ENCODE measurements around the gene WTIP.
"Not testable (repeated sequence)": the region's sequence is repeated elsewhere in the genome, so short reads cannot be mapped to it uniquely, and the experiment has no call there.

The WTIP gene

GRCh38 chr19:34505321-34506025 lies 23.9 kb downstream of the WTIP start:
- H3K27me3 ChIP-seq (ENCODE audit: control insufficient read depth, insufficient read depth, low read length), result peaks cover 9% of the 10 kb centered on the region
- H3K9ac ChIP-seq (ENCODE audit: low read length), result no peak overlapping the region
- H3K27ac ChIP-seq (ENCODE audit: low read depth, low read length), result no peak overlapping the region
- no peaks in the 10 kb centered on the region for H3K36me3 ChIP-seq (ENCODE audit: control insufficient read depth, insufficient read depth, low read length)
- H3K4me3 ChIP-seq (ENCODE audit: low read depth, low read length), result no peak overlapping the region
- H3K9me3 ChIP-seq (ENCODE audit: control insufficient read depth, insufficient read depth, low read depth, low read length), result peaks cover 7% of the 10 kb centered on the region
- H3K4me1 ChIP-seq (ENCODE audit: control insufficient read depth, insufficient read depth, low read length), result peaks cover 4% of the 10 kb centered on the region

- no peak overlapping the region for H3K4me3 ChIP-seq (ENCODE audit: low read depth, low read length)
- no peak overlapping the region for H3K27ac ChIP-seq (ENCODE audit: low read depth, low read length)
- no peak overlapping the region for H3K9ac ChIP-seq (ENCODE audit: low read length)
- H3K36me3 ChIP-seq (ENCODE audit: control insufficient read depth, insufficient read depth, low read length), result no peaks in the 10 kb centered on the region
- peaks cover 10% of the 10 kb centered on the region for H3K9me3 ChIP-seq (ENCODE audit: control insufficient read depth, insufficient read depth, low read depth, low read length)
- H3K27me3 ChIP-seq (ENCODE audit: control insufficient read depth, insufficient read depth, low read length), result peaks cover 4% of the 10 kb centered on the region
- peaks cover 4% of the 10 kb centered on the region for H3K4me1 ChIP-seq (ENCODE audit: control insufficient read depth, insufficient read depth, low read length)
These were observed 24.4 kb downstream of the WTIP start for GRCh38 chr19:34506026-34506370.

- H3K27ac ChIP-seq (ENCODE audit: low read depth, low read length), result no peak overlapping the region
- H3K4me3 ChIP-seq (ENCODE audit: low read depth, low read length), result no peak overlapping the region
- no peaks in the 10 kb centered on the region for H3K27me3 ChIP-seq (ENCODE audit: control insufficient read depth, insufficient read depth, low read length)
- no peaks in the 10 kb centered on the region; the same call in 1 of the 2 replicates for H3K4me1 ChIP-seq (ENCODE audit: control insufficient read depth, insufficient read depth, low read length)
- H3K36me3 ChIP-seq (ENCODE audit: control insufficient read depth, insufficient read depth, low read length), result no peaks in the 10 kb centered on the region
- H3K9me3 ChIP-seq (ENCODE audit: control insufficient read depth, insufficient read depth, low read depth, low read length), result peaks cover 15% of the 10 kb centered on the region
- H3K9ac ChIP-seq (ENCODE audit: low read length), result no peak overlapping the region
These were observed 26.0 kb downstream of the WTIP start for GRCh38 chr19:34507414-34508067.

- Histone ChIP-seq H3K36me3 (ENCODE audit: control insufficient read depth, insufficient read depth, low read length) (no peaks in the 10 kb centered on the region), H3K9me3 (ENCODE audit: control insufficient read depth, insufficient read depth, low read depth, low read length) (peaks cover 15% of the 10 kb centered on the region), H3K4me1 (ENCODE audit: control insufficient read depth, insufficient read depth, low read length) (no peaks in the 10 kb centered on the region; the same call in 1 of the 2 replicates), H3K9ac (ENCODE audit: low read length) (no peak overlapping the region), H3K27ac (ENCODE audit: low read depth, low read length) (no peak overlapping the region), H3K27me3 (ENCODE audit: control insufficient read depth, insufficient read depth, low read length) (no peaks in the 10 kb centered on the region), H3K4me3 (ENCODE audit: low read depth, low read length) (no peak overlapping the region)
These were observed 27.0 kb downstream of the WTIP start for GRCh38 chr19:34508540-34508939.

DNA sequence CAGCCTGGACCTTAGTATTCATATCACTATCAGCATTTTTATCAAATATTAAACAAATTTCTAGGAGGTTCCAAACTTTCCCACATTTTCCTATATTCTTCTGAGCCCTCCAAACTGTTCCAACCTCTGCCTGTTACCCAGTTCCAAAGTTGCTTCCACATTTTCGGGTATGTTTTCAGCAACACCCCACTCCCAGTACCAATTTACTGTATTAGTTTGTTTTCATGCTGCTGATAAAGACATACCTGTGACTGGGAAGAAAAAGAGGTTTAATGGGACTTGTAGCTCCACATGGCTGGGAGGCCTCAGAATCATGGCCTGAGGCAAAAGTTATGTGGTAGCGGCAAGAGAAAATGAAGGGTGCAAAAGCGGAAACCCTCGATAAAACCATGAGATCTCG lies 29.3 kb downstream of the WTIP start:
- H3K9ac ChIP-seq (ENCODE audit: low read length); H3K27me3 ChIP-seq (ENCODE audit: control insufficient read depth, insufficient read depth, low read length); H3K27ac ChIP-seq (ENCODE audit: low read depth, low read length); H3K4me3 ChIP-seq (ENCODE audit: low read depth, low read length); H3K36me3 ChIP-seq (ENCODE audit: control insufficient read depth, insufficient read depth, low read length); H3K4me1 ChIP-seq (ENCODE audit: control insufficient read depth, insufficient read depth, low read length): not testable (repeated sequence)
- peaks cover 15% of the 10 kb centered on the region for H3K9me3 ChIP-seq (ENCODE audit: control insufficient read depth, insufficient read depth, low read depth, low read length)

DNA sequence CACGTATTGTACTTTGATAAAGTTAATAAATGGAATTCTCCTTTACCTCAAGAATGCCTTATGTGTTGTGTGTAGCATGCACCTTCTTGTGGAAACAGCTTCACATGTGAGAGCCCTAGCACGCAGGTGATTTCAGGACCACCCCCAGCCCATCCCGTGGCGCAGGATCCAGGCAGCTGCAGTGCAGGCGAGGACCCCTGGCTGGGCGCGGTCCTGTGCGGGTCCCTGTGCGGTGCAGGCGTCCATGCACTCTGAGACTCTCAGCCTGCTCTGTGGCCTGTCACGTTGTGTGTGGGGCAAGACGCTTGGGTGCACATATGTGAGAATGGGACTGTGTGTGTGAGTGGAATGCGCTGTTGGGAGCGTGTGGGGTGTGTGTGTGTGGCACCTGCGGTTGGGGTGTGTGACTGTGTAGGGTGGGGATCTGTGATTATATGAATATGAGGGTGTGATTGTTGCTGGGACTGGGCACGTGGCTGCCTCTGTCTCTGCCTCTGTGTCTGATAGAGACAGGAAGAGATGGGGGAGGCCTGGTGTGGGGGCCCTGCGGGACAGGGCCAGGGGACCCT lies 30.8 kb downstream of the WTIP start:
- H3K4me1 ChIP-seq (ENCODE audit: control insufficient read depth, insufficient read depth, low read length), result no peaks in the 10 kb centered on the region; the same call in 1 of the 2 replicates
- H3K4me3 ChIP-seq (ENCODE audit: low read depth, low read length), result no peak overlapping the region
- H3K9ac ChIP-seq (ENCODE audit: low read length), result no peak overlapping the region
- H3K27ac ChIP-seq (ENCODE audit: low read depth, low read length), result no peak overlapping the region
- H3K36me3 ChIP-seq (ENCODE audit: control insufficient read depth, insufficient read depth, low read length), result no peaks in the 10 kb centered on the region
- H3K9me3 ChIP-seq (ENCODE audit: control insufficient read depth, insufficient read depth, low read depth, low read length), result peaks cover 15% of the 10 kb centered on the region
- no peaks in the 10 kb centered on the region for H3K27me3 ChIP-seq (ENCODE audit: control insufficient read depth, insufficient read depth, low read length)

GRCh38 chr19:34513767-34514166 lies 32.2 kb downstream of the WTIP start:
- Histone ChIP-seq H3K27me3 (ENCODE audit: control insufficient read depth, insufficient read depth, low read length) (no peaks in the 10 kb centered on the region), H3K4me3 (ENCODE audit: low read depth, low read length) (no peak overlapping the region), H3K27ac (ENCODE audit: low read depth, low read length) (no peak overlapping the region; the same call in 1 of the 2 replicates), H3K36me3 (ENCODE audit: control insufficient read depth, insufficient read depth, low read length) (no peaks in the 10 kb centered on the region), H3K4me1 (ENCODE audit: control insufficient read depth, insufficient read depth, low read length) (no peaks in the 10 kb centered on the region), H3K9me3 (ENCODE audit: control insufficient read depth, insufficient read depth, low read depth, low read length) (peaks cover 15% of the 10 kb centered on the region), H3K9ac (ENCODE audit: low read length) (no peak overlapping the region)

DNA sequence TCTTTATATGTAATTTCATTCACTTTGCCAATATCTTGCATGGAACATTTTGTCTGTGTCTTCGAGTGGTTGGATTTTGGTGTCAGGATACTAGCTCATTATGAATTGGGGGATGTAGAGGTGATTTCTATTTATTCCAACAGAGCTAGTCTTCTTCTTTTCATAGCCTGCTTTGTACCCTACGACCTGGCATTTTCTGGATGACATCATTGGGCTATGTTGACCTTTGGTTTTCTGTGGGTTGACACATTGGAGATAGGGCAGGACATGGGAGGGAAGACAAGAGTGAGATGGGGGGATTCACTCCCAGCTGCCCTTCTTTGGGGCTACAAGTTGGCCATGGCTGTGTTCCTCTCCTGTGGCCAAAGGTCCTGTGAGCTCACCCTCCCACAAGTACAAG lies 38.0 kb downstream of the WTIP start:
- Histone ChIP-seq H3K36me3 (ENCODE audit: control insufficient read depth, insufficient read depth, low read length) (no peaks in the 10 kb centered on the region), H3K4me1 (ENCODE audit: control insufficient read depth, insufficient read depth, low read length) (no peaks in the 10 kb centered on the region), H3K9me3 (ENCODE audit: control insufficient read depth, insufficient read depth, low read depth, low read length) (peaks cover 21% of the 10 kb centered on the region; the same call in 1 of the 2 replicates), H3K27ac (ENCODE audit: low read depth, low read length) (no peak overlapping the region), H3K9ac (ENCODE audit: low read length) (no peak overlapping the region), H3K4me3 (ENCODE audit: low read depth, low read length) (no peak overlapping the region), H3K27me3 (ENCODE audit: control insufficient read depth, insufficient read depth, low read length) (no peaks in the 10 kb centered on the region)

DNA sequence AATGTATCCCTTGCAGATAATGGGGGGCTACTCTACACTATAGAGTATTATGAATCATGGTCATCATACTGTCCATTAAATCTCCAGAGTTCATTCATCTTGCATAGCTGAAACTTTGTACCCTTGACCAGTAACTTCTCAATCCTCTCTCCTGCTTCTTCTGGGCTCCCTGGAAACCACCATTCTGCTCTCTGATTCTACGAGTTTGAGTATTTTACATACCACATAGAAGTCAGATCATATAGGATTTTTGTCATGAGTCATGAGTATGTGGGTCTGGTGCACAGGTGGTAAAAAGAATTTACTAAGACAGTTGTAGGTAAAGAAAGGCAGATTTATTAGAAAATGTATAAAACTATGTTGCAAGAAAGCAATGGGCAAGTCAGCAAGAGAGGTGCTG lies 41.9 kb downstream of the WTIP start:
- Histone ChIP-seq H3K4me3 (ENCODE audit: low read depth, low read length) (no peak overlapping the region), H3K27me3 (ENCODE audit: control insufficient read depth, insufficient read depth, low read length) (no peaks in the 10 kb centered on the region), H3K27ac (ENCODE audit: low read depth, low read length) (no peak overlapping the region), H3K36me3 (ENCODE audit: control insufficient read depth, insufficient read depth, low read length) (no peaks in the 10 kb centered on the region), H3K4me1 (ENCODE audit: control insufficient read depth, insufficient read depth, low read length) (no peaks in the 10 kb centered on the region), H3K9me3 (ENCODE audit: control insufficient read depth, insufficient read depth, low read depth, low read length) (peaks cover 22% of the 10 kb centered on the region; the same call in 1 of the 2 replicates), H3K9ac (ENCODE audit: low read length) (no peak overlapping the region)

DNA sequence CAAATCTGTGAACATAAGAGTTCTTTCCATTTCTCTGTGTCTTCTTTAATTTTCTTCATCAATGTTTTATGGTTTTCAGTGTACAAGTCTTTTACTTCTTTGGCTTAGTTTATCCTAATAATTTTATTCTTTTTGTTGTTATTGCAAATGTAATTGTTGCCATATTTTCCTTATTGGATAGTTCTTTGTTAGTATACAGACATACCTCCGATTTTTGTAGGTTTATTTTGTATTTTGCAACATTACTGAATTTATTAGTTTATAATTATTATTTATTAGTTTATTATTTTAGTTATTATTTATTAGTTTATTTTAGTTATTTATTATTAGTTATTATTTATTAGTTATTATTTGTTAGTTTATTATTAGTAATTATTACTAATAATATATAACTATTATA lies 43.4 kb downstream of the WTIP start:
- Histone ChIP-seq H3K27ac (ENCODE audit: low read depth, low read length) (no peak overlapping the region), H3K36me3 (ENCODE audit: control insufficient read depth, insufficient read depth, low read length) (no peaks in the 10 kb centered on the region), H3K4me3 (ENCODE audit: low read depth, low read length) (no peak overlapping the region), H3K9ac (ENCODE audit: low read length) (no peak overlapping the region), H3K9me3 (ENCODE audit: control insufficient read depth, insufficient read depth, low read depth, low read length) (peaks cover 22% of the 10 kb centered on the region; the same call in 1 of the 2 replicates), H3K27me3 (ENCODE audit: control insufficient read depth, insufficient read depth, low read length) (peaks cover 5% of the 10 kb centered on the region), H3K4me1 (ENCODE audit: control insufficient read depth, insufficient read depth, low read length) (no peaks in the 10 kb centered on the region)

DNA sequence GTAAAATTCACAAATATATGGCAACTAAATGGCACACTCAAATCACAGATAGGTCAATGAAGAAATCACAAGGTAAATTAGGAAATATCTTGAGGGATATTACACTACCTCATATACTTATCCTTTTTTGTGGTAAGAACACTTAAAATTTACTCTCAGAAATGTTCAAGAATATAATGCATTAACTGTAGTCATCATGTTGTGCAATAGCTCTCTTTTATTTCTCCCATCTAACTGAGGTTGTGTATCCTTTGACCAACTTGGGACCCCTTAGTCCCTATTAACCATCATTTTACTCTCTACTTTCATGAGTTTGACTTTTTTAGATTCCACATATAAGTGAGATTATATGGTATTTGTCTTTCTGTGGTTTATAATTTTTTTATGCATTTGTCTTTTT lies 52.6 kb downstream of the WTIP start:
- Histone ChIP-seq H3K27ac (ENCODE audit: low read depth, low read length) (no peak overlapping the region), H3K4me3 (ENCODE audit: low read depth, low read length) (no peak overlapping the region), H3K4me1 (ENCODE audit: control insufficient read depth, insufficient read depth, low read length) (no peaks in the 10 kb centered on the region), H3K27me3 (ENCODE audit: control insufficient read depth, insufficient read depth, low read length) (peaks cover 20% of the 10 kb centered on the region), H3K9ac (ENCODE audit: low read length) (no peak overlapping the region), H3K36me3 (ENCODE audit: control insufficient read depth, insufficient read depth, low read length) (no peaks in the 10 kb centered on the region), H3K9me3 (ENCODE audit: control insufficient read depth, insufficient read depth, low read depth, low read length) (no peaks in the 10 kb centered on the region)

Measured in HUES6 (cell line).